K562 (cell line): ENCODE results near the gene EXOC6. TPM values are rescaled to one million over a fixed set of nuclear protein-coding genes. Genes with fewer than 3 reads are reported as not detected.

Experiments
- FOXJ2 ChIP-seq: fragments of 200-800 bp; sonication (Bioruptor generic); IDR thresholded peaks from 2 replicates; pipeline ENCODE4 v1.6.1; 2016; ENCODE audit warnings: missing genetic modification characterization, missing compliant biosample characterization
- GTF2F1 ChIP-seq: IDR thresholded peaks from 2 replicates; pipeline ENCODE4 v1.6.1; 2011; ENCODE audit warnings: low read depth, low read length, improper control_type of control experiment
- HNRNPUL1 ChIP-seq: fragments of 200-400 bp; formaldehyde crosslinking; IDR thresholded peaks from 2 replicates; pipeline ENCODE4 v1.6.1; 2017; ENCODE audit warnings: low read length
- IFI16 ChIP-seq: fragments of 250-450 bp; sonication (Bioruptor Pico); IDR thresholded peaks from 2 replicates; pipeline ENCODE4 v2.1.2; 2022; ENCODE audit warnings: mild to moderate bottlenecking, inconsistent platforms
- MYC ChIP-seq, 2 experiments: fragments of 250-450 bp in 1 of 2; sonication (Bioruptor Pico) in 1 of 2; IDR thresholded peaks; 2 replicates each; pipeline versions ENCODE4 v1.5.1 to v1.6.1; 2012 to 2021; ENCODE audit warnings: low read depth in 2 of 2, borderline replicate concordance in 1 of 2, improper control_type of control experiment in 1 of 2, low read length in 1 of 2, mild to moderate bottlenecking in 1 of 2, moderate library complexity in 1 of 2
- NR4A1 ChIP-seq, 2 experiments: fragments of 250-450 bp in 1 of 2; fragments of 450-650 bp in 1 of 2; sonication (Bioruptor Pico) in 1 of 2; IDR thresholded peaks; 2 replicates each; pipeline versions ENCODE4 v1.4.0 to v1.6.1; 2016 to 2020; ENCODE audit warnings: mild to moderate bottlenecking in 2 of 2, missing compliant biosample characterization in 1 of 2, missing genetic modification characterization in 1 of 2, moderate library complexity in 1 of 2
- NRF1 ChIP-seq, 2 experiments: fragments of 450-650 bp; IDR thresholded peaks in 1 of 2; conservative IDR thresholded peaks in 1 of 2; 2 replicates each; pipeline ENCODE4 v1.6.1; 2014; ENCODE audit warnings: mild to moderate bottlenecking in 2 of 2
- PHTF2 ChIP-seq: fragments of 250-450 bp; sonication (Bioruptor Pico); IDR thresholded peaks from 2 replicates; pipeline ENCODE4 v1.5.0; 2021; ENCODE audit warnings: mild to moderate bottlenecking
- RAD51 ChIP-seq: fragments of 450-650 bp; IDR thresholded peaks from 2 replicates; pipeline ENCODE4 v1.7.1; 2016; ENCODE audit warnings: low read depth, mild to moderate bottlenecking, borderline replicate concordance
- RB1 ChIP-seq: fragments of 450-650 bp; IDR thresholded peaks from 2 replicates; pipeline ENCODE4 v1.6.1; 2017; ENCODE audit warnings: low read depth, mild to moderate bottlenecking
- SAFB2 ChIP-seq: fragments of 200-400 bp; formaldehyde crosslinking; IDR thresholded peaks from 2 replicates; pipeline ENCODE4 v1.6.1; 2018; ENCODE audit warnings: borderline replicate concordance, low read length, low read depth, moderate library complexity; ENCODE audit not compliant: severe bottlenecking
- SMAD4 ChIP-seq: fragments of 250-450 bp; sonication (Bioruptor Pico); conservative IDR thresholded peaks from 2 replicates; pipeline ENCODE4 v1.8.0; 2021; ENCODE audit warnings: inconsistent platforms, mild to moderate bottlenecking, moderate library complexity
- polyA plus RNA-seq, 8 experiments: library from polyadenylated mRNA; depleted of rRNA in 4 of 8; stranded (reverse) in 5 of 8; unstranded in 3 of 8; fragments of >200 nt; fragmentation: Nextera tagmentation in 2 of 8; fragmentation: Illumina TruSeq in 1 of 8; extraction: Ambion mirVana in 2 of 8; extraction: Trizol in 1 of 8; gene quantifications; 2 replicates each; pipeline versions ENCODE4 v1.2.1 to v1.2.3, GENCODE V29; 2011 to 2014; ENCODE audit warnings: inconsistent platforms in 1 of 8, missing spikeins in 1 of 8
- total RNA-seq, 7 experiments: library from RNA; depleted of rRNA in 6 of 7; stranded (reverse); fragments of >200 nt in 6 of 7; fragmentation: Illumina TruSeq in 2 of 7; extraction: Trizol in 2 of 7; gene quantifications; 2 replicates each; pipeline versions ENCODE4 v1.2.1 to v1.2.3, GENCODE V29; 2011 to 2021; ENCODE audit warnings: low replicate concordance in 1 of 7
- TF ChIP-seq, protein P1 (sequence below), 2 experiments: fragments of 450-650 bp; formaldehyde crosslinking in 1 of 2; IDR thresholded peaks; 2 replicates each; pipeline versions ENCODE4 v1.4.0 to v1.6.1; 2014 to 2020; ENCODE audit warnings: mild to moderate bottlenecking in 2 of 2, borderline replicate concordance in 1 of 2, low read depth in 1 of 2
- TF ChIP-seq, protein P2 (sequence below): sonication (generic); formaldehyde crosslinking; IDR thresholded peaks from 2 replicates; pipeline ENCODE4 v1.8.0; 2022; ENCODE audit warnings: missing genetic modification reagents, mild to moderate bottlenecking, moderate library complexity, borderline replicate concordance

EXOC6 gene
- total and polyA plus RNA-seq, 9 of the 15 experiments (the other 6 are each of a cell fraction or from before 2014, with no cell fraction given) = 13.9 to 42.8 (median 24.9) TPM

DNA sequence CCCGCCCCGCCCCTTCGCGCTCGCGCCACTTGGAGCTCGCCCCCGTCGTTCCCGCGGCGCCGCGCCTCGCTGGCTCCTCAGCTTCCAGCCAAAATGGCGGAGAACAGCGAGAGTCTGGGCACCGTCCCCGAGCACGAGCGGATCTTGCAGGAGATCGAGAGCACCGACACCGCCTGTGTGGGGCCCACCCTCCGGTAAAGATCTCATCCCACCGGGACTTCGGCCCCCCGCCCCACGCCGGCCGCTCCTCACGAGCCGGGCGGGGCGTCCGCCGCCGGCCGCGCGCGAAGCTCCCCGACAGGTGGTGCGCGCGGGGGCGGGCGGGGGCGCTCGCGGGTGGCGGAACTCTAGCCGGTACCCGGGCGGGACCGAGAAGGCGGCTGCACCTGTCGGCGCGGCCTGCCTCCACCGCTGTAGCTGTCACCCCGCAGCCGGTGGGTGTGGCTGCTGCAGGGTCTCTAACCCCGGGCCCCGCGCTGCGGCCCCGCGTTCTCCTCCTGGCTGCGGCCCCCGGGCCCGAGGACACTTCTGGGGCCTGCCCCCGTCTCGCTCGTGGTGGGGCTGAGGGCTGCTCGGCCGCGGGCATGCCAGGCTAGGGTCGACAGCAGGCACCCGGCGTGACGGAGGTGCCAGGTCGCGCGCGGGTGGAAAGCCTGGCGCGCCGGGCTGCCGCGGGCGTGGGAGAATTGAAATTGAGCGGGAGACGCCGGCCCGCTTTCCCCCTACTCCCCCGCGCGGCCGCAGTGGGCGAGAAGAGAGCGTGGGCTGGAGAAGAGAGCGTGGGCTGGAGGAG is at the start of gene EXOC6 (continued):
- TF ChIP-seq MYC (IDR thresholded peaks at IDR 0.05; ENCODE audit: low read depth, low read length) (peak; percentile 10; the same call in 1 of the 2 replicates), MYC (CRISPR knock-in tag; IDR thresholded peaks at IDR 0.05; ENCODE audit: borderline replicate concordance, low read depth) (no peak), SMAD4 (CRISPR knock-in tag) (peak; percentile 53; the same call in 1 of the 2 replicates), NR4A1 (CRISPR knock-in tag; IDR thresholded peaks at IDR 0.05) (no peak), NR4A1 (tag; IDR thresholded peaks at IDR 0.05) (0 out of 2 replicates have a peak, but pooled peaks have one; percentile 29), PHTF2 (CRISPR knock-in tag) (no peak), GTF2F1 (no peak), RAD51 (no peak), NRF1 (conservative IDR thresholded peaks at IDR 0.05 in 1 of 2, IDR thresholded peaks at IDR 0.05 in 1 of 2) (peak; percentile 49 to 51), HNRNPUL1 (no peak), SAFB2 (no peak), RB1 (peak; percentile 41), FOXJ2 (tag) (peak; percentile 73; the same call in 1 of the 2 replicates), IFI16 (CRISPR knock-in tag) (no peak)
- TF ChIP-seq, protein P1, sequence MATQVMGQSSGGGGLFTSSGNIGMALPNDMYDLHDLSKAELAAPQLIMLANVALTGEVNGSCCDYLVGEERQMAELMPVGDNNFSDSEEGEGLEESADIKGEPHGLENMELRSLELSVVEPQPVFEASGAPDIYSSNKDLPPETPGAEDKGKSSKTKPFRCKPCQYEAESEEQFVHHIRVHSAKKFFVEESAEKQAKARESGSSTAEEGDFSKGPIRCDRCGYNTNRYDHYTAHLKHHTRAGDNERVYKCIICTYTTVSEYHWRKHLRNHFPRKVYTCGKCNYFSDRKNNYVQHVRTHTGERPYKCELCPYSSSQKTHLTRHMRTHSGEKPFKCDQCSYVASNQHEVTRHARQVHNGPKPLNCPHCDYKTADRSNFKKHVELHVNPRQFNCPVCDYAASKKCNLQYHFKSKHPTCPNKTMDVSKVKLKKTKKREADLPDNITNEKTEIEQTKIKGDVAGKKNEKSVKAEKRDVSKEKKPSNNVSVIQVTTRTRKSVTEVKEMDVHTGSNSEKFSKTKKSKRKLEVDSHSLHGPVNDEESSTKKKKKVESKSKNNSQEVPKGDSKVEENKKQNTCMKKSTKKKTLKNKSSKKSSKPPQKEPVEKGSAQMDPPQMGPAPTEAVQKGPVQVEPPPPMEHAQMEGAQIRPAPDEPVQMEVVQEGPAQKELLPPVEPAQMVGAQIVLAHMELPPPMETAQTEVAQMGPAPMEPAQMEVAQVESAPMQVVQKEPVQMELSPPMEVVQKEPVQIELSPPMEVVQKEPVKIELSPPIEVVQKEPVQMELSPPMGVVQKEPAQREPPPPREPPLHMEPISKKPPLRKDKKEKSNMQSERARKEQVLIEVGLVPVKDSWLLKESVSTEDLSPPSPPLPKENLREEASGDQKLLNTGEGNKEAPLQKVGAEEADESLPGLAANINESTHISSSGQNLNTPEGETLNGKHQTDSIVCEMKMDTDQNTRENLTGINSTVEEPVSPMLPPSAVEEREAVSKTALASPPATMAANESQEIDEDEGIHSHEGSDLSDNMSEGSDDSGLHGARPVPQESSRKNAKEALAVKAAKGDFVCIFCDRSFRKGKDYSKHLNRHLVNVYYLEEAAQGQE (IDR thresholded peaks at IDR 0.05; ENCODE audit: borderline replicate concordance) = no peak
- TF ChIP-seq, protein P1 (CRISPR knock-in tag; IDR thresholded peaks at IDR 0.05; ENCODE audit: low read depth) = 0 out of 2 replicates have a peak, but pooled peaks have one; percentile 19
- TF ChIP-seq, protein P2, sequence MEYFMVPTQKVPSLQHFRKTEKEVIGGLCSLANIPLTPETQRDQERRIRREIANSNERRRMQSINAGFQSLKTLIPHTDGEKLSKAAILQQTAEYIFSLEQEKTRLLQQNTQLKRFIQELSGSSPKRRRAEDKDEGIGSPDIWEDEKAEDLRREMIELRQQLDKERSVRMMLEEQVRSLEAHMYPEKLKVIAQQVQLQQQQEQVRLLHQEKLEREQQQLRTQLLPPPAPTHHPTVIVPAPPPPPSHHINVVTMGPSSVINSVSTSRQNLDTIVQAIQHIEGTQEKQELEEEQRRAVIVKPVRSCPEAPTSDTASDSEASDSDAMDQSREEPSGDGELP (CRISPR knock-in tag) = peak; percentile 76; the same call in 1 of the 2 replicates
